Measurements from ENCODE around the gene CSMD2.
A peak's percentile ranks its signal among the peaks of the same experiment; 100 is the strongest.

CSMD2 gene

GRCh38 chr1:33622757-33623156, 542.3 kb downstream of the CSMD2 start:
- no peak for DNase-seq

- no peak for DNase-seq
These were observed 546.4 kb downstream of the CSMD2 start for GRCh38 chr1:33618636-33619035.

- DNase-seq = no peak
These were observed 547.6 kb downstream of the CSMD2 start for GRCh38 chr1:33617451-33617850.

- no peak for DNase-seq
These were observed 548.2 kb downstream of the CSMD2 start for GRCh38 chr1:33616780-33617179.

GRCh38 chr1:33615546-33615945, 549.5 kb downstream of the CSMD2 start:
- no peak for DNase-seq

GRCh38 chr1:33610864-33611455, 554.1 kb downstream of the CSMD2 start:
- no peak for DNase-seq

GRCh38 chr1:33610391-33610790, 554.6 kb downstream of the CSMD2 start:
- DNase-seq = no peak

GRCh38 chr1:33609739-33610138, 555.3 kb downstream of the CSMD2 start:
- no peak for DNase-seq

GRCh38 chr1:33608825-33609400, 556.1 kb downstream of the CSMD2 start:
- DNase-seq = no peak

- no peak for DNase-seq
These were observed 557.5 kb downstream of the CSMD2 start for GRCh38 chr1:33607444-33608005.

- DNase-seq = peak; percentile 30
These were observed 558.8 kb downstream of the CSMD2 start for GRCh38 chr1:33606272-33606671.

GRCh38 chr1:33602271-33602670, 562.8 kb downstream of the CSMD2 start:
- no peak for DNase-seq

GRCh38 chr1:33601751-33602150, 563.3 kb downstream of the CSMD2 start:
- no peak for DNase-seq

GRCh38 chr1:33599516-33600115, 565.4 kb downstream of the CSMD2 start:
- DNase-seq = no peak

- DNase-seq = no peak
These were observed 576.3 kb downstream of the CSMD2 start for GRCh38 chr1:33588726-33589125.

GRCh38 chr1:33586795-33587194, 578.2 kb downstream of the CSMD2 start:
- DNase-seq = no peak

- DNase-seq = no peak
These were observed 578.9 kb downstream of the CSMD2 start for GRCh38 chr1:33586106-33586505.

- DNase-seq = no peak
These were observed 581.5 kb downstream of the CSMD2 start for GRCh38 chr1:33583567-33583966.

GRCh38 chr1:33578557-33579448, 586.2 kb downstream of the CSMD2 start:
- no peak for DNase-seq

- no peak for DNase-seq
These were observed 587.4 kb downstream of the CSMD2 start for GRCh38 chr1:33577663-33578062.

- DNase-seq = no peak
These were observed 588.0 kb downstream of the CSMD2 start for GRCh38 chr1:33576821-33577599.

GRCh38 chr1:33575324-33575879, 589.6 kb downstream of the CSMD2 start:
- DNase-seq = peak; percentile 26
